BJ (cell line): Measurements from ENCODE around the gene TIPARP. TPM values are rescaled to one million over a fixed set of nuclear protein-coding genes. Genes with fewer than 3 reads are reported as not detected.

Source experiments
- CTCF ChIA-PET: fragments of 350-600 bp; formaldehyde crosslinking; extraction: SDS; loops from one replicate; lab custom pipeline; 2021; ENCODE audit warnings: antibody characterized with exemption, inconsistent platforms; lab: Yijun Ruan, JAX
- POLR2A ChIA-PET: fragments of 300-600 bp; sonication (Branson Sonifier 250); formaldehyde crosslinking; extraction: SDS; loops from one replicate; lab custom pipeline; 2021; ENCODE audit warnings: antibody characterized with exemption; lab: Charles Lee
- DNase-seq: peaks from one replicate; pipeline ENCODE4 v3.0.0-alpha.2; 2011; ENCODE audit warnings: low read depth
- H3K27me3 ChIP-seq: 2 replicates; pipeline ENCODE4 v1.6.0; 2011; ENCODE audit warnings: low read length; ENCODE audit not compliant: control insufficient read depth, insufficient read depth
- H3K36me3 ChIP-seq: 2 replicates; pipeline ENCODE4 v1.5.1; 2011; ENCODE audit warnings: low read length; ENCODE audit not compliant: control insufficient read depth, insufficient read depth
- H3K4me3 ChIP-seq: 2 replicates; pipeline ENCODE4 v1.5.1; 2011; ENCODE audit warnings: low read depth, mild to moderate bottlenecking, control low read depth, low read length
- polyA plus RNA-seq: library from polyadenylated mRNA; depleted of rRNA; stranded (reverse); fragments of >200 nt; gene quantifications from 2 replicates; pipeline ENCODE4 v1.2.3, GENCODE V29; 2011
- TF ChIP-seq, protein P1 (sequence below): IDR thresholded peaks from 2 replicates; pipeline ENCODE4 v1.5.1; 2011; ENCODE audit warnings: low read depth, mild to moderate bottlenecking, control low read depth, inconsistent platforms, low read length, moderate library complexity; ENCODE audit not compliant: insufficient read depth

Gene TIPARP
- polyA plus RNA-seq, 1 experiment, result 23.0 TPM

DNA sequence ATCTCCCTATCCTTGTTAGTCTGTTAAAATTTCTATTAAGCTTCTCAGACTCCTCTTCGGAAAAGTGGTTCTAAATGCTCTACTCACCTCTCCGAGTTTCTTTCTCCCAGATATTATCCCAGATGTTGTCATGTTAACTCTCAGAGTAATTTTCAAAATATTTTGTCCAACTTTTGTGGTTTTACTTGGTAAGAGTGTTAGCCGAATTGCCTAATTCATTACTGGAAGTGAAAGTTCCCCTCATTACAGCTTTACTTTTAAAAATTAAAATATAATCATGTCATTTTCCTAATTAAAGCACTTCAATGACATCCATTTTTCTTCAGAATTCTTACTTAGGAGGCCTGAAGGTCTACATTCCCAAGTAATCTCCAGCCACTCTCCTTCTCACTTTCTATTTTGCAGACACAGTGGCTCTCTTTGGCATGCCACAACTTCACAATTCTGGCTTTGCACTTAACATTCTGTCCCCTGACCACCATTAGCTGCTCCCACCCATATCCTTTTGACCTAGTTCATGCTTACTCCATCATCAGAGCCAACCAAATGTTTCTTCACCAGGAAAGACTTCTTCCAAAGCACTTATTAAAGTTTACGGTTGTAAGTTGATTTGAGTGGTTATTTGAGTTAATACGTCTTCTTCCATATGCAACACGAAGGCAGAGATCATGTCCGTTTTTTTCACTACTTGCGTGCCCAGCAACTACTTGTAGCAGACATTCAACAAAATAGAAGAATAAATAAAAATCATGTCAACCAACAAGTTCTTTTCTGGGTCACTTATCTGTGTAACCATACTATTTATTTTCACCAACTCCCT, 10.2 kb upstream of the TIPARP start:
- DNase-seq, result no peak
- ChIA-PET CTCF (interaction anchor here (1.2 kb wide), 1 partner anchor 11 kb away, joined by 4 read pairs; the partner anchor contains the start of gene TIPARP), POLR2A (no interaction called here)
- Histone ChIP-seq H3K4me3 (no peak overlapping the region), H3K36me3 (no peaks in the 10 kb centered on the region), H3K27me3 (no peaks in the 10 kb centered on the region)
- TF ChIP-seq, protein P1, sequence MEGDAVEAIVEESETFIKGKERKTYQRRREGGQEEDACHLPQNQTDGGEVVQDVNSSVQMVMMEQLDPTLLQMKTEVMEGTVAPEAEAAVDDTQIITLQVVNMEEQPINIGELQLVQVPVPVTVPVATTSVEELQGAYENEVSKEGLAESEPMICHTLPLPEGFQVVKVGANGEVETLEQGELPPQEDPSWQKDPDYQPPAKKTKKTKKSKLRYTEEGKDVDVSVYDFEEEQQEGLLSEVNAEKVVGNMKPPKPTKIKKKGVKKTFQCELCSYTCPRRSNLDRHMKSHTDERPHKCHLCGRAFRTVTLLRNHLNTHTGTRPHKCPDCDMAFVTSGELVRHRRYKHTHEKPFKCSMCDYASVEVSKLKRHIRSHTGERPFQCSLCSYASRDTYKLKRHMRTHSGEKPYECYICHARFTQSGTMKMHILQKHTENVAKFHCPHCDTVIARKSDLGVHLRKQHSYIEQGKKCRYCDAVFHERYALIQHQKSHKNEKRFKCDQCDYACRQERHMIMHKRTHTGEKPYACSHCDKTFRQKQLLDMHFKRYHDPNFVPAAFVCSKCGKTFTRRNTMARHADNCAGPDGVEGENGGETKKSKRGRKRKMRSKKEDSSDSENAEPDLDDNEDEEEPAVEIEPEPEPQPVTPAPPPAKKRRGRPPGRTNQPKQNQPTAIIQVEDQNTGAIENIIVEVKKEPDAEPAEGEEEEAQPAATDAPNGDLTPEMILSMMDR, result no peak

GRCh38 chr3:156664831-156665178, 9.6 kb upstream of the TIPARP start:
- Histone ChIP-seq H3K36me3 (no peaks in the 10 kb centered on the region), H3K4me3 (no peak overlapping the region), H3K27me3 (no peaks in the 10 kb centered on the region)
- ChIA-PET POLR2A (no interaction called here), CTCF (interaction anchor here (0.7 to 1.9 kb wide), 5 partner anchors 9 to 491 kb away, joined by 3 to 5 read pairs (median 3); partner anchors contain the start of gene TIPARP)
- TF ChIP-seq, protein P1, result no peak
- DNase-seq, result no peak

- CTCF ChIA-PET, result interaction anchor here (0.7 to 1.9 kb wide), 5 partner anchors 8 to 491 kb away, joined by 3 to 5 read pairs (median 3); partner anchors contain the start of gene TIPARP
- TF ChIP-seq, protein P1, result no peak
- Histone ChIP-seq H3K36me3 (no peaks in the 10 kb centered on the region), H3K27me3 (no peaks in the 10 kb centered on the region), H3K4me3 (no peak overlapping the region)
- POLR2A ChIA-PET, result no interaction called here
- DNase-seq, result peak; percentile 41
These were observed 9.1 kb upstream of the TIPARP start for GRCh38 chr3:156665291-156665690.

DNA sequence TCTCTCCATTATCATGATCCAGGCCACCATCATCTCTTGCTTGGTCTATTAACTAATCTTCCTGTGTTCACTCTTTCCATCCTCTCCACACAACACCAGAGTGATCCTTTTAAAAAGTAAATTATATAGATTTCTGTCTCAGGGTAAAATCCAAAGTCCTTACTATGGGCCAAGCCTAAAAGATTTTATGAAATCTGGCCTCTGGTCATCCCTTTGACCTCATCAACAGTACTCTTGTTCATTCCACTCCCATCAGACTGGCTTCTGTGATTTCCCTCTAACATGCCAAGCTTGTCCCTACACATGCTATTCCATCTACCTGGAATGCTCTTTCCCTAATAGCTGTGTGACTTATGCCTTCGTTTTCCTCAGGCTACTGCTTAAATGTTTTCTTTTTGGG, 8.3 kb upstream of the TIPARP start:
- Histone ChIP-seq H3K27me3 (no peaks in the 10 kb centered on the region), H3K4me3 (no peak overlapping the region), H3K36me3 (no peaks in the 10 kb centered on the region)
- ChIA-PET POLR2A (no interaction called here), CTCF (interaction anchor here (1.9 kb wide), 1 partner anchor 471 kb away, joined by 5 read pairs; no protein-coding TSS in a partner anchor)
- no peak for DNase-seq
- TF ChIP-seq, protein P1, result no peak

DNA sequence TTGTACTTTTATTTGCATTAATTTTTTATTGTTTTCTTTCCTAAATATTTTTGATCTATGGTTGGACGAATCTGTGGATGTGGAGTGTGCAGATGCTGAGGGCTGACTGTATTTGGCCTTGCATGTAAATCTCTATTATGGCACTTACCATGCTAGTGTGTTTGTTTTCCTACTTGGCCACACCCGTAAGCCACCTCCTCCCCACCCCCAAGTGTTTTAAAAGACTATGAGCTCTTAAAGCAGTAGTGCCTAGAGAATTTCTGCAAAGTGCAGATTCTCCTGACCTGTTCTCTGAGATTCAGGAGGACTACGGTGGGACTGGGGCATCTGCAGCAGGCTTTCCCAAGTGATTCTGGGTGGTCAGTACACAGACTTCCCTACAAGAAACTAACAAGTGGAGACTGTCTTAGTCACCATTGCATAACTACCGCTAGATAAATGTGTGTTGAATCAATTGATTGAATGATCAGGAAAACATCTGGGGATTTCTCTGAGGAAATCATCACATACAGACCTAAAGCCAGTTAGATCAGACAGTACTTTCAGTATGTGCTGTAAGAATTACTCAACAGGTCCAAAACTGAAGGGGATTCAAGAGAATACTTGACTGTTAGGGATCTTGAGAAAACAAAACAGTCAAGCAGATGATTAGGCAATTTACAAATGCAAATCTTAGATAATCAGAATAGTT, 6.2 kb upstream of the TIPARP start:
- POLR2A ChIA-PET, result no interaction called here
- TF ChIP-seq, protein P1, result no peak
- Histone ChIP-seq H3K36me3 (no peaks in the 10 kb centered on the region), H3K27me3 (no peaks in the 10 kb centered on the region), H3K4me3 (no peak overlapping the region)
- CTCF ChIA-PET, result interaction anchor here (1.0 kb wide), 1 partner anchor 414 kb away, joined by 3 read pairs; no protein-coding TSS in a partner anchor
- DNase-seq, result no peak
